ENCODE data around the gene CRAMP1.

Gene CRAMP1

GRCh38 chr16:1656808-1657617 is 44.9 kb downstream of the CRAMP1 start:
- ChIA-PET CTCF (interaction anchor here (0.6 kb wide), 1 partner anchor 104 kb away, joined by 3 read pairs; no protein-coding TSS in a partner anchor), POLR2A (no interaction called here)
- TF ChIP-seq ZNF341 (tag by site-specific recombination; IDR thresholded peaks at IDR 0.05; ENCODE audit: low read depth), result no peak
- peak; percentile 78 for TF ChIP-seq ZIC2 (tag by site-specific recombination; IDR thresholded peaks at IDR 0.05)
- TF ChIP-seq ZNF785 (tag by site-specific recombination; IDR thresholded peaks at IDR 0.05), result no peak
- TF ChIP-seq ZNF645 (tag by site-specific recombination; IDR thresholded peaks at IDR 0.05), result no peak
- TF ChIP-seq KLF9 (tag by site-specific recombination; IDR thresholded peaks at IDR 0.05; ENCODE audit: low read depth), result no peak
- no peak for TF ChIP-seq ZNF670 (tag by site-specific recombination; IDR thresholded peaks at IDR 0.05; ENCODE audit: low read depth)
- Histone ChIP-seq H3K9me3 (ENCODE audit: control insufficient read depth, insufficient read depth, low read depth, low read length) (no peaks in the 10 kb centered on the region), H3K27ac (ENCODE audit: extremely low read depth, low read depth, low read length) (no peak overlapping the region), H3K36me3 (ENCODE audit: control insufficient read depth in 2 of 2, insufficient read depth in 1 of 2, low read length in 2 of 2) (peaks cover 14 to 86% of the 10 kb centered on the region in 2 experiments; a peak in 2 of 3 replicates), H3K4me1 (ENCODE audit: control insufficient read depth, insufficient read depth, low read length) (no peaks in the 10 kb centered on the region), H3K4me3 (ENCODE audit: low read depth, low read length) (no peak overlapping the region)

- TF ChIP-seq PBX3 (CRISPR knock-in tag; IDR thresholded peaks at IDR 0.05), result no peak
- no peak for TF ChIP-seq ZBTB48 (tag by site-specific recombination; IDR thresholded peaks at IDR 0.05)
- TF ChIP-seq BCL11A (tag by site-specific recombination; IDR thresholded peaks at IDR 0.05; ENCODE audit: low read depth), result no peak
- no peak for TF ChIP-seq ZNF146 (tag by site-specific recombination; IDR thresholded peaks at IDR 0.05)
- no peak for TF ChIP-seq ZNF747 (tag by site-specific recombination; IDR thresholded peaks at IDR 0.05)
- TF ChIP-seq ZNF302 (tag by site-specific recombination; IDR thresholded peaks at IDR 0.05; ENCODE audit: low read depth), result no peak
- no peak for TF ChIP-seq BCL6B (tag by site-specific recombination; IDR thresholded peaks at IDR 0.05)
- TF ChIP-seq ZNF423 (tag by site-specific recombination; IDR thresholded peaks at IDR 0.05), result no peak
- no peak for TF ChIP-seq ZNF660 (tag by site-specific recombination; IDR thresholded peaks at IDR 0.05)
- TF ChIP-seq TSHZ1 (tag by site-specific recombination; IDR thresholded peaks at IDR 0.05; ENCODE audit: borderline replicate concordance), result no peak
- TF ChIP-seq ZNF155 (tag by site-specific recombination; IDR thresholded peaks at IDR 0.05), result no peak
- no peak for TF ChIP-seq ZNF37A (tag by site-specific recombination; IDR thresholded peaks at IDR 0.05)
- no peak for TF ChIP-seq ZNF426 (tag by site-specific recombination; IDR thresholded peaks at IDR 0.05)
- no peak for TF ChIP-seq KLF17 (tag by site-specific recombination; IDR thresholded peaks at IDR 0.05)
- Histone ChIP-seq H3K4me1 (ENCODE audit: control insufficient read depth, insufficient read depth, low read length) (no peaks in the 10 kb centered on the region), H3K36me3 (ENCODE audit: control insufficient read depth in 2 of 2, insufficient read depth in 1 of 2, low read length in 2 of 2) (peaks cover 14 to 86% of the 10 kb centered on the region in 2 experiments), H3K4me3 (ENCODE audit: low read depth, low read length) (no peak overlapping the region), H3K9me3 (ENCODE audit: control insufficient read depth, insufficient read depth, low read depth, low read length) (no peaks in the 10 kb centered on the region), H3K27ac (ENCODE audit: extremely low read depth, low read depth, low read length) (no peak overlapping the region)
- ChIA-PET CTCF (interaction anchor here (0.6 kb wide), 1 partner anchor 103 kb away, joined by 3 read pairs; no protein-coding TSS in a partner anchor), POLR2A (no interaction called here)
Observed at GRCh38 chr16:1657841-1658240, 45.7 kb downstream of the CRAMP1 start.
